ENCODE data around the gene ADARB2.
"Not testable (repeated sequence)": the region's sequence is repeated elsewhere in the genome, so short reads cannot be mapped to it uniquely, and the experiment has no call there.

ADARB2 gene

DNA sequence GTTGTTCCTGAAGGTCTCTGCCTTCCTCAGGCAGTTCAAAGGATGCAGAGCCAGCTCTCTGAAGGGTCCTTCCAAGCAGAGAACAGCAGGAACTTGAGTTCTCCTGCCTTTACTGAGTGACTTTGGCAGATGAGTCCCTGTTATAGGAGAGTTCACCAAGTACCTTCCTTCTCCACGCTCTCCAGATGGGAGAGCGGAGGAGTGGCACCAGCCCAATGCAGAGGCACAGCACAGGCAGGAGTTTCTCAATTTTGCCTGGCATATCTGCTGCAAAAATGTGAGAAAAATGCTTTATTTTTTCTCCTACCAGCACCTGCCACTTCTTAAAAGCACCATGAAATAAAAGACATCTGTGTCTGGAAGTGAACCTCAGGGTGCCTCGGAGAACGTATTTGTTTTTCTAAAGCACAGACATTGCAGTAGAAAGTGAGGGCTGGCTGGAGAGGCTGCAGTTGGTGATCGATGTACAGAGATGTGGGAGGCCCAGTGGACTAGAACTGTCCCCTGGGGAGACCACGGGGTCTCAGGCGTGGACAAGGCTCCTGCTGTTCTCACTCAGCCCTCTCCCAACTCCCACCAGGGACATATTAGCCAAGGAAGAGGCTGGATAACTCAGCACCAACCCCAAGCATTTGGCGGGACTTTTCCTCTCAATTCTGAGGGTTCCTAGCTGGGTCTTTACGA is 506.6 kb downstream of the ADARB2 start:
- DNase-seq = no peak

DNA sequence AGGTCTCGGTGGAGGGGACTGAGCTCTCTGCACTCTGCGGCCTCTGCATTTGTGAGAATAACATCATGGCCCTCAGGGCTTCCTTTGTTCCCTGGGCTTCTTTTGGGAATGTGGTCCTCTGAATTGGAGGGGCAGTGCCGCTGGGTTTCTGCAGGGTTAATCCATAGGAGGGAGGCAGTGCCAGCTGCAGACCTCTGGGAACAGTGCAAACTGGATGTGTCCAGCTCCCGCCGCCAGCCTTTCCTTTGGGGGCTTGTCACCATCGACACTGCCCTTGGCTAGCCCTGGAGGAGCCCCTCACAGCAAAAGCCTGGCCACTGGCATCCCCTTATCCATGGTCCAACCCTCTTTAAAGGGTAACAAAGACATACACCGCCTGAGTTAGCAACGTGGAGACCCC is 507.2 kb downstream of the ADARB2 start:
- no peak for DNase-seq

DNA sequence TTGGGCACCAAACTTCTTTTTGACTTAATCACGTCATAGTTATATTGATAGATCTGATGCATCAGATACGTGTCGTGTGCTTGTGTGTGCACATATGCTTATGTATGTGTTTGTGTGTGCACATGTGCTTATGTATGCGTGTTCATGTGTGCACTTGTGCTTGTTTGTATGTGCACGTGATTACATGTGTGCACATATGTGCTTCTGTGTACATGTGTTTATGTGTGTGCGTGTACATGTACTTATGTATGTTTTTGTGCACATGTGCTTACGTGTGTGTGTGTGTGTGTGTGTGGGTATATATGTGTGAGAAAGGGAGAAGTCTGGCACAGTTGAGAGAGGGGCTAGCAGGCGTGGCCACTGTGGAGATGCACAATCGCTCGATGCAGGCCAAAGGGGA is 507.8 kb downstream of the ADARB2 start:
- no peak for DNase-seq

DNA sequence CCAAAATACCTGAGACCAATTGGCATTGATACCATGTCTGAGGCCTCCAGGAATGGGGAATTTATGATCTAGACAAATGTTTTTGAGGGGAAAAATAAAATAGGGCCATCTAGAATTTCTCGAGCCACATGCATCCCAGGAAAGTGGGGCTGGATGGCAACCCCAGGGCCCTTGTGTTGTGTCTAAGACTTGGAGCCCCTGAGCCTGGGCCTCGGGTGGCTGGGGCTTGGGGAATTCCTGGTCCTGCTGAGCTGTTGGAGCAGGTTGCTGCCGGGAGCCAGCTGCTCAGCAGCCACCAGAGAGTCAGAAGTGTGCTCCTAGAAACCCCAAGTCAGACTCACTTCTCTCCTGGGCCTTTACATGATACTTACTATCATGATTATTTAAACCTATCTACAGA is 508.2 kb downstream of the ADARB2 start:
- no peak for DNase-seq

DNA sequence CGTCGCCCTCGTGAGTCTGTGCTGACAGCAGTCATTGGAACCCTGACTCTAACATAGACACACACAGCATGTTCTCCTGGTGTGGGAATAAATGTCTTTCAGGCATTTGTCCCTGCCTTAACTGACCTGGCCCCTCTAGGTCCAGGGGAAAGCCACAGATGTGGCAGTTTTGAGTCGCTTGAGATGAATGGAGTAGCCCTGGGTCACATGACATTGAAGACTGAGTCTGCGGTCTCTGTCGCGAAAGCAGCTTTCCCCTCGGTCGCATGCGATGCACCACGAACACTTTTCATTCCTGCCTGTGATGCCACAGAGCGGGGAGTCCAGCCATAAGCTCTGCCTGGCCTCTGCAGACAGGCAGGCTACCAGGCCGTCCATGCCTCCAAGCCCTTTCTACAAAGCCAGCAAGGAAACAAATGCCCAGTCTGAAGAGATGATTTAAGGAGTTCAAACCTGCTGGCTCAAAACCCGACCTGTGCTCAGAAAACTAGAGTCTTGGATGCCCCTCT is 508.8 kb downstream of the ADARB2 start:
- no peak for DNase-seq

DNA sequence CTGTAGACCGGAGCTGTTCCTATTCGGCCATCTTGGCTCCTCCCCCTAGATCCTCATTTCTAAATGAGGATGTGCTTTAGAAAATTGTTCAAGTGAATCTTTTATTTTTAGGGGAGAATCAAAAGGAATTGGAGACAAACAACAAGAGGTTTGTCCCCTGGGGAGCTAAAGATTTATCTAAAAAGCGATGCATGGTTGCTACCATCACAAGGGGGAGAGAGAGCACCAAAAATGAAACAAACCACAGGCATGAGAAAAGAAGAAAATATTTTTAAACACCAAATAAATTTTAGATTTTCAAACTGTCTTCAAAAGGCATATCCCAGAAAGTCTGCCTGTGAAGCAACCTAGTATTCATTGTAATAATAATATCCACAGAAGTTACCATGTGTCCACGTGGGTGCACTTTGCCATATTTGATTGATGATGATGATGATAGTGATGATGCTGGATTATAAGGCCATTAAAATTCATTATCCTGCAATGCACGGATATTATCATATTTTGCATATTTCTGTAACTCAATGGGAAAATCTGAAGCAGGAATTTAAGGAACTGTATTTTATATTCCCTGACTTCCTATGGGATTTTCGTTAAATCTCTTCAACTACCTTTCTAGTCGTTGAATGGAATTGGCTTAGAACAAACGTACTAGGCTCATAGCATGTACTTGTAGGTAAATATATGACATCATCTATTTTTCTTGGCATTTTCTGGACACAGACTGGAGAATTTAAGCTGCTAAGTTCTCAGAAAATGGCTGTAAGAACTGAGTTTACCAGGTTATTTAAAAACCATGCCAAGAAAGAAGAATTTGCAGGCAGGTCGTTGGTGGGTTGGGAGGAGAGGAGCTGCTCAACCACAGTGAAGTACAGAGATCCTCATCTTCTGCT is 509.6 kb downstream of the ADARB2 start:
- DNase-seq = peak; percentile 26

DNA sequence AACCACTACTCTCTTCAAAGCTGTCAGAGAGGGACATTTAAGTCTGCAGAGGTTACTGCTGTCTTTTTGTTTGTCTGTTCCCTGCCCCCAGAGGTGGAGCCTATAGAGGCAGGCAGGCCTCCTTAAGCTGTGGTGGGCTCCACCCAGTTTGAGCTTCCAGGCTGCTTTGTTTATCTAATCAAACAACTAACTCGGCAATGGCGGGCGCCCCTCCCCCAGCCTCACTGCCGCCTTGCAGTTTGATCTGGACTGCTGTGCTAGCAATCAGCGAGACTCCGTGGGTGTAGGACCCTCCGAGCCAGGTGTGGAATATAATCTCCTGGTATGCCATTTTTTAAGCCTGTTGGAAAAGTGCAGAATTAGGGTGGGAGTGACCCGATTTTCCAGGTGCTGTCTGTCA is 510.4 kb downstream of the ADARB2 start:
- not testable (repeated sequence) for DNase-seq

DNA sequence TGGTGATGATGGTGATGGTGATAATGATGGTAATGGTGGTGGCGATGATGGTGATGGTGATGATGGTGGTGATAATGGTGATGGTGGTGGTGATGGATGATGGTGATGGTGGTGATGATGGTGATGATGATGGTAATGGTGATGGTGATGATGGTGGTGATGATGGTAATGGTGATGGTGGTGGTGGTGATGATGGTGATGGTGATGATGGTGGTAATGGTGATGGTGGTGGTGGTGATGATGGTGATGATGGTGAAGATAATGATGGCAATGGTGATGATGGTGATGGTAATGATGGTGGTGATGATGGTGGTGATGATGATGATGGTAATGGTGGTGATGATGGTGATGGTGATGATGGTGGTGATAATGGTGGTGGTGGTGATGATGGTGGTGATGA is 517.5 kb downstream of the ADARB2 start:
- DNase-seq = not testable (repeated sequence)

DNA sequence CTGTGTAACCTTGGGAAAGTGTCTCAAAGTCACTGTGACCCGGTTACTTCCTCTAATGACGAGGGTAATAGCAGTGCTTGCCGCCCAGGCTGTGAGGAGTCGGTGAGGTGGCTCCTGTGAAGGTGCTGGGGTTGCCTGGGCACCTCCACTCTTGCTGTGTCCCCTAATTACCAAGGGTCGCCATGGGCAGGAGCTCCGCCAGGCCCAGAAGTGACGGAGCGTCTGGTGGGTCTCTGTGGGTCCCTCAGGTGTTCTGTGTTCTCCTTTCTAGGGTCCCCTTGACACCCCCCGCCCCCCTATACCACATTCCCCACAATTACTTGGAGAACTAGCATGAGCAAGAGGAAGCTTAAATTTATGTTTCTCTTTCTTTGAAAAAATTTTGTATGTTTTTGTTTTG is 519.7 kb downstream of the ADARB2 start:
- DNase-seq = no peak

DNA sequence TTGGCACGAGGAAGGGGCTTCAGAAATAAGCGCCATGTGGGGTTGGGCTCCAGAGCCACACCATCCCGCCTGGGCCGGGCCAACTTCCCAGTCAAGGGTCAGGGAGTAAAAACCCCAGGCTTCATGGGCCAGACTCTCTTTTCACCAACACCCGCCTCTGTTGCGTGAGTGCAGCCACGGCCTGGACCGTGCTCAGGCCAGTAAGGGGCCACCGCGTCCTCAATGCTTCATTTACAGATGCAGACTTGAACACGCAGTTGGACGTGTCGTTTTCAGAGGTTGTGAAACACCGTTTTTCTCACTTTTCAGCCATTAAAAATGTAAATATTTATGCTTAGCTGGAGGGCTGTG is 520.1 kb downstream of the ADARB2 start:
- no peak for DNase-seq

DNA sequence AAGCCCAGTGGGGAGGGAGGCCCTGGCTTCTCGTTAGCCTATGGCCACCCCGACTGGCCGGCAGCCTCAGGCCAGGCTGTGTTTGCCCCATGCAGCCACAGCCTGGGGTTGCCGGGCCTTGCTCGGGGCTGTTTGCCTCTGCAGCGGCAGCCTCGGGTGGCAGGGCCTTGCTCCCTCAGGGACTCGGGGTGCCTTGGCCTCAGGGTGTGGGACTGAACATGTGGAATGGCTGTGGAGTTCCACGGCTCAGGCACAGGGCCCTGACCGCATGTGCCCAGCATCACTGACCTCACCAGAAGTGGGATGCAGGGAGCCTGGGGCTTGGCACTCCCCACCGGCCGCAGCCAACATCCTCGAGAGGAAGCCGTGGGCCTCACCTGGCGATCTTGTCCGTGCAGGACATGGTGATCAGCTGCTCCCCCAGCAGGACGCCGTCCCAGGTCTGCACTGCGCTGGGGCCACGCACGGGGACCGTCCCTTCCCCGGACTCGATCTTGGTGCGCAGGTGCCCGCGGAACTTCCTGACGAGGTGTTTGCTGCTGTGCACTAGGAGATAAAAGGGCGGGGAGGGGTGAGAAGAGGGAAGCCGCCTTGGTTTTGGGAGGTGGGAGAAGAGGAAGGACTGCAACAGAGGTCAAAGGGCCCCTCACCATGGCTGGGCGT is 520.6 kb downstream of the ADARB2 start:
- no peak for DNase-seq

DNA sequence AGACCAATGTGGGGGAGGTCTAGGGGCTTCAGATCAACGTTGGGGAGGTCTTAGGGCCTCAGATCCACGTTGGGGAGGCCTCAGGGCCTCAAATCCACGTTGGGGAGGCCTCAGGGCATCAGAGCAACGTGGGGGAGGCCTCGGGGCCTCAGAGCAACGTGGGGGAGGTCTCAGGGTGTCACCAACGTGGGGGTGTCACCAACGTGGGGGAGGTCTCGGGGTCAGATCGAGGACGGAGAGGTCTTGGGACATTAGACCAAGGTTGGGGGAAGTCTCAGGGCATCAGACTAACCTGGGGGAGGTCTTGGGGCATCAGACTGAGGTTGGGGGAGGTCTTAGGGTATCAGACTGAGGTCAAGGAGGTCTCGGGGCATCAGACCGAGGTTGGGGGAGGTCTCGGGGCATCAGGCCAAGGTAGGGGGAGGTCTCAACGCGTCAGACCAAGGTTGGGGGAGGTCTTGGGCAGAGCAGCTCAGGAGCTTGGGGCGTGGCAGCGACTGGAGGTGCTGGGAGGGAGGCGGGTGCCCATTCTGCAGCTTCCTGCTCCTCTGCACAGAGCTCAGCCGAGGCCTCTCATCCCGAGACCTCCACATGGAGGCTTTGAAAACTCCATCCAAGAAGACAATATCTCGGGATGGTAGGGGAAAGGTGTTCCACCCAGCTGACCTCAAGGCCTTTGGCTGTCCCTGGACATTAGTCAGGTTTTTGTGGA is 521.3 kb downstream of the ADARB2 start:
- no peak for DNase-seq

DNA sequence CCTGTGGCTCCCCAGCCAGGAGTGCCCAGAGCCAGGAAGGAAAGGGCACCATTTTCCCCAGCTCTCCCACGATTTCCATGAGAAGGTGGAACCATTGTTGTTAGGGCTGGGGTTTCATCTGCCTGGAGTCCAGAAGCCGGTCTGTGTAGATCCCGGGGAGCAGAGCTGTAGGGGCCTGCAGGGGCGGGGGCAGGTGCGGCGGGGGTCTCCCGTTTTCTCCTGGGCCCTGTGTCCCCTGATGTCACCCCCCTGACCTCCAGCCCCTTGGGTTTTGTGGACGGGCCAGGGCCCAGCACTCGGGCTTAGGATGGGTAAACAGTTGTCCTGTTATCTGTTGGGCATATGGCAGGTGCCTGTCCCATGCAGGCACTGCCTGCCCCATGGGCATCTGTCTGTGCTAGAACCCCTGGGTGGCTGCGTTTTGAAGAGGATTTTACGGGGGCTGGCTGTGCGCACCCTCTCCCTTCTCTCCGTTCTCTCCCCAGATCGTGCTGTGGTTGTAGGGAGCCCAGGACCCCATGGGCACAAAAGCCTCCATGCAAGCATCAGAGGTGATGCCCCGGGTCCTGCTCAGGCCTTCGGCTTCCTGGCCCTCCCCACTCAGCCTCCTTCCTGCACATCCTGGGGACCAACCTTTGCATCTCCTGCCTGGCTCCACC is 522.3 kb downstream of the ADARB2 start:
- no peak for DNase-seq

DNA sequence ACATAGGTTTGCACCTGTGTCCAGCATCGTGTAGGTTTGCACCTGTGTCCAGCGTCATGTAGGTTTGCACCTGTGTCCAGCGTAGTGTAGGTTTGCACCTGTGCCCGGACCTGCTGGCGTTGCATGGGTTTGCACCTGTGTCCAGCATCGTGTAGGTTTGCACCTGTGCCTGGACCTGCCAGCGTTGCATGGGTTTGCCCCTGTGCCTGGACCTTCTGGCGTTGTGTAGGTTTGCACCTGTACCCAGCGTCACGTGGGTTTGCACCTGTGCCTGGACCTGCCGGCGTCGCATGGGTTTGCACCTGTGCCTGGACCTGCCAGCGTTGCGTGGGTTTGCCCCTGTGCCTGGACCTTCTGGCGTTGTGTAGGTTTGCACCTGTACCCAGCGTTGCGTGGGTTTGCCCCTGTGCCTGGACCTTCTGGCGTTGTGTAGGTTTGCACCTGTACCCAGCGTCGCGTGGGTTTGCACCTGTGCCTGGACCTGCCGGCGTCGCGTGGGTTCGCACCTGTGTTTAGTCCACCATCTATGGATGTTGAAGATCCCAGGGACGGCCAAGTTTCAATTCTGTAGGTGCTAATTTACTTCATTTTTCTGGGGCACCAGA is 523.2 kb downstream of the ADARB2 start:
- DNase-seq = no peak

DNA sequence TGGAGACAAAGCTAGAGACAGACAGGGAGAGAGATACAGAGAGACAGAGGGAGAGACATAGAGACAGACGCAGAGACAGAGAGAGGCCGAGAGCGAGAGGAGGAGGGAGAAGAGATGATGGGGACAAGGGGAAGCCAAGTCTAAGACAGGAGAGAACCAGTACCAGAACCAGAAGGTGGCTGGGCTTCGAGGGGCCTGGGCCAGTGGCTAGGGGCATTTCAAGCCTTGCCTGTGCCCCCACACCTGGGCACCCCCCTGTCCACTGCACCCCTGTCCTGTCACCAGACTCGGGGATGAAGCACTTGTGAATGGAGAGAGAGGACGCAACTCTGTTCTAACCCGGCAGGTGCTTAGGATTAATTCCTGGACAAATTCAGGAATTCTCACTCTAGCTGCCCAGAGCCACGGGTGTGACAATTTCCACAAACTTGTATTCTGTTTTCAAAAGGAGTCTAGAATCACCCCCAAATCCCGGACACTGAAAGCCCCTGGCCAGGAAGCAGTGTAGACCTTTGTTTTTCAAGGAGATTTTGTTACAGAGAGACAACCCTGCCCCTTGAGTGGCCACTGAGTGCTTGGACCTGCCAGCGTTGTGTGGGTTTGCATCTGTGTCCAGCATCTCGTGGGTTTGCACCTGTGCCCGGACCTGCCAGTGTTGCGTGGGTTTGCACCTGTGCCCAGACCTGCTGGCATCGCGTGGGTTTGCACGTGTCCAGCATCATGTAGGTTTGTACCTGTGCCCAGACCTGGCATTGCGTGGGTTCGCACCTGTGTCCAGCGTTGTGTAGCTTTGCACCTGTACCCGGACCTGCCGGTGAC is 523.9 kb downstream of the ADARB2 start:
- no peak for DNase-seq

DNA sequence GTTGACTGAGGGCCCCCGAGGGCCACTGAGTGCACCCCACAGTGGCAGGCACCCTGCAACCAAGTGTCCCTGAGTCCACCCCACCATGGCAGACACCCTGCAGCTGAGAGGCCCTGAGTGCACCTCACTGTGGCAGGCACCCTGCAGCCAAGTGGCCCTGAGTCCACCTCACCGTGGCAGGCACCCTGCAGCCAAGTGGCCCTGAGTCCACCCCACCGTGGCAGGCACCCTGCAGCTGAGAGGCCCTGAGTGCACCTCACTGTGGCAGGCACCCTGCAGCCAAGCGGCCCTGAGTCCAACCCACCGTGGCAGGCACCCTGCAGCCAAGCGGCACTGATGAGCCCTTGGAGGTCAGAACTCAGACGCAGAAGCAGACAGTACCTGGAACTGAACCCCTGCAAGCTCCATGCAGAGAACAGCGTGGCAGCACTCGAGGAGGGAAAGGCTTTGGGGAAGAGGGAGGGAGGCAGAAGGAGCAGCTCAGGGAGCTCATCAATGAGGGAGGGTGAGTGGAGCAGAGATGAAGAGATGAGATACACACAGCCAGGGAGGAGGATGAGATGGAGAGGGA is 524.7 kb downstream of the ADARB2 start:
- no peak for DNase-seq

DNA sequence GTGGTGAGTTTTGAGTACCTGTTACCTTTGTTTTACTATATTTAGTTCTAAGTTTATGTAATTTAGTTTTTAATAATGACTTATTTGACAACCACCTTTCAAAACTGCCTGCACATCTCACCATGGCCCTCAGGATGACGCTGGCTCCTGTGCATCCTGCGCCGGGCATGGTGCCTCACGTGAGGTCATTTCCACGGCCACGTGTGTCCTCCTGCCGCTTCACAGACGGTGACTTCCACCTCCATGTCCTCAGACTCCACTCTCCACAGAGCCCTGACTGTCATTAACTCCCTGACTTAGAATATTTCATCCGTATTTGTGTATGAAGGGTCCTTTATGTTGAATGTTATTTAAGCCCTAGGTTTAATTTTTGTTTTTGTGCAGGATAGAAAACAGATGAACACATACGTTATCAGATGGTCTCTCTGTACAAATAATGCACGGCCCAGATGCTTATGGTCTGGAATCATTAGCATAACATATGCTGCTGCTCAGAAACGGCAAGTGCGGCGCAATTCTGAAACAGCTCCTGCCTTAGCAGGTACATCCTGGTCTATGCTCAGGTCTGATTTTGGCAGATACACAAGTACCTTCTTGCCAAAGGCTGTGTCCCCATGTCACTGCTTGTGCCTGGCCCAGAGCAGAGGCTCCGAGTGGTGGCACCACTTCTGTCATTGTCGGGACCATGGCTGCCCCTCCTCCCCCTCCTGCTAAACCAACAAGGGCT is 525.3 kb downstream of the ADARB2 start:
- DNase-seq = no peak

DNA sequence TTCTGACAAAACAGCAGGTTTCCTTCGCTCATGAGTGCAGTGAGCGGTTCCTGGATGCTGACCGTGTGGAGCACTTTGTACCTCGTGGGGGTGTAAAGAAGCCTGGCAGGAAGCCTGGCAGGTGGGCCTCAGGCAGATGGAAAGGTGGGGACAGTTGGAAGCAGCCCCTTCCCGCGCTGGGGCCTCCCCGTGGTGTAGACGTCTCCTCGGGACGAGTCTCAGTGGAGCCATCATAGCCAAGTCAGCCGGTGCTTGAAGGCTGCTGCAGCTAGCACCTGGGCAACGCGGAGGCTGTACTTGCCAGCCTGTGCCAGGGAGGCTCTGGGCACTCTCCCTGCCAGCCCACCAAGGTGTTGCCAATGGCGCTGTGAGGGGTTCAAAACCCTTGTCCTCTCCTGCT is 526.7 kb downstream of the ADARB2 start:
- no peak for DNase-seq

DNA sequence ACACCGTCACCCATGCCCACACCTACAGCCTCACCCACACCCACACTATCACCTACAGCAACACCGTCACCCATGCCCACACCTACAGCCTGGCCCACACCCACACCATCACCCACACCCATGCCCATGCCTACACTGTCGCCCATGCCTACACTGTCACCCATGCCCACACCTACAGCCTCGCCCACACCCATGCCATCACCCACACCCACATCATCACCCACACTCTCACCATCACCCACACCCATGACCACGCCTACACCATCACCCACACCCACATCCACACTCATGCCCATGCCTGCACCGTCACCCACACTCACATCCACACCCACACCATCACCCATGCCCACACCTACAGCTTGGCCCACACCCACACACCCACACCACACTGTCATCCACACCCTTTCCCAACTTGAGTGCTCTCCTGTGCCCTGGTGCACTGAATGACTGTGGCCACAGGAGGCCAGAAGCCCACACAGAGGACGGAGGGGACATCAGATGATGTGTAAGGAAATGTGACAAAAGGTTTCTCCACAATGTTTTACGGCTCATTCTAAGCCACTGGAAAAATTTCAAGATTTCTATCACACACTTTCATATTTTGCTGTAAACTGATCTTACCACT is 527.9 kb downstream of the ADARB2 start:
- no peak for DNase-seq

Measured in NCI-H146 (cell line).